GM12875 (cell line): Measurements from ENCODE around the gene NEK4.
A peak's percentile ranks its signal among the peaks of the same experiment; 100 is the strongest.

Experiments
- H3K4me3 ChIP-seq: one replicate; pipeline ENCODE4 v1.5.1; 2011; ENCODE audit warnings: low read depth, low read length, control low read depth
- CTCF ChIP-seq: IDR thresholded peaks from 2 replicates; pipeline ENCODE4 v1.5.1; 2011; ENCODE audit warnings: low read depth, mild to moderate bottlenecking, control low read depth, inconsistent platforms, low read length, moderate library complexity, borderline replicate concordance; ENCODE audit not compliant: insufficient read depth

The NEK4 gene

DNA sequence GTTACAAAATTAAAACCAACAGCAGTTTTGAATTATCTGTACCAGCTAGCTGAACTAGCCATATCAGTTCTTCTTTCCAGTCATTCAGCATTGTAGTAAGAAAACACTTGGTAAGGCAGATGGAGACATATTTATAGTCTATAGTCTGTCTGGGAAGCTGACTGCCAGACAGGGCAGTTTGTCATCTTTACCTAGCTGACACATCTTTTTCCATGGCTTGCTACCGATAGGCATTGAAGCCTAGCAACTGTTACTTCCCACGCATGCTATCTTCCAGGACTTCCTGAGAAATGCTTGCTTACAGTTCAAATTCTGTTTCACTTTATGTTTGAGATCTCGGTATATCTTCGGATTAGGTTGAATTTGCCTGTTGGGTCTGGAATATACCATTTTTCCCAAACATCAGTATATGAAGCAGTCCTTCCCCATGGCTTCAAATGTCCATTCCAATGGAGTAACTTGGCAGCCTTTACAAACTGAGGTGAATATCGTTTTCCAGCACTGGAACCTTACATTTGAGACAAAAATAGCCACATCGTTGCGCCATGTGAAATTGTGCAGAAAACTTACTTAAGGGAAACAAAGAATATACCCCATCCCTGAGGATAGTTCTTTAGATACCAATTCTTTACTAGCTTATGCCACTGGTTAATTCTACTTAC is 76.1 kb downstream of the NEK4 start:
- no peak overlapping the region for H3K4me3 ChIP-seq
- TF ChIP-seq CTCF: no peak

DNA sequence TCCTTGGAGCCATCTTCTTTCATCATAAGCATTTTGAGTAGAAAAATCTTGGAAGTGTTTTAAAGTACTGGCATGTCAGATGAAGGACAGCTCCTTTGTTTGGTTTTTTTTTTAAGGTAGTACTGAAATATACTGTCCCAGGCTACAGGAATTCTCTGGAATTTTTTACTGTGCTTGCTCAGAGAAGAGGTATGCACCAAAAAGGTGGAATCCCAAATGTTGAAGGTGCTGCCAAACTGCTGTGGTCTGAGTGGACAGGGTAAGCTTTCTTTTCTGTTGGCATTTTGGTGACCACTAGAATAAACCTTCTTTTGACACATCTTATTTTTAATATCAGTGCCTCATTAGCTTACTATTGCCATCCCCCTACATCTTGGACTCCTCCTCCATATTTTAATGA is 77.7 kb downstream of the NEK4 start:
- TF ChIP-seq CTCF: no peak
- no peak overlapping the region for H3K4me3 ChIP-seq

DNA sequence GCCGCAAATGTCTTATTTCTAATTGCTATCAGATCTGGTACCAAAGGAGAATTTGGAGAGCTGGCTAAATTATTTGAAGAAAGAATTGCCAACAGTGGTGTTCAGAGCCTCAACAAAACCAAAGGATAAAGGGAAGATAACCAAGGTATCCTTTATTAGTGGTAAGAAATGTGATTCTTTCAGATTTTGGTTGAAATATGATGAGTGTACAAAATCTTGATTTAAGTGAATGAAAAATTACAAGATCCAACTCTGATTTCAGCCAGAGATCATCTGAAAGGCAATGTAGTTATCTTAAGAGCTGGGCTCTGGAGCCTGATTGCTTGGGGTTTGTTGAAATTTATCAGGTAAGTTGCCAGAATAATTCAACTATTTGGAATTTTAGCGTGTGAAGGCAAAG is 80.2 kb downstream of the NEK4 start:
- no peak overlapping the region for H3K4me3 ChIP-seq
- no peak for TF ChIP-seq CTCF

DNA sequence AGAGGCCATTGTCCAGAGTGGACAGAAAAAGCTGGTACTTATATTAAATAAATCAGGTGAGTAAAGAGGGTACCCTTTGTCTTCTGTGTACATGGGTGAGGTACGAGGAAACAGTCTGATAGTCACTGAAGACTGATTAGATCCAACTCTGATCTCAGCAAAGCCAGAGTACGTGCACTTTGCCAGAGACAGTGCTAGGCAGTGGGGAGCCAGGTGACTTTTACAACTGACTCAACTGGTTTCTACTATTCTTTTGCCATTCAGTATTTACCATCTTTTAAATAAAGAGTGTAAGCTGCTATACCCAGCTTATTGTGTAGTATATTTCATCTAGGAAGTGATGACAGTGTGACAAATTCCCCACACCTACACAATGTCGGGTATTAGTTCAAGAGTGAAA is 81.6 kb downstream of the NEK4 start:
- H3K4me3 ChIP-seq: no peak overlapping the region
- TF ChIP-seq CTCF: no peak

GRCh38 chr3:52688266-52688665 is 82.5 kb downstream of the NEK4 start:
- no peak overlapping the region for H3K4me3 ChIP-seq
- no peak for TF ChIP-seq CTCF

DNA sequence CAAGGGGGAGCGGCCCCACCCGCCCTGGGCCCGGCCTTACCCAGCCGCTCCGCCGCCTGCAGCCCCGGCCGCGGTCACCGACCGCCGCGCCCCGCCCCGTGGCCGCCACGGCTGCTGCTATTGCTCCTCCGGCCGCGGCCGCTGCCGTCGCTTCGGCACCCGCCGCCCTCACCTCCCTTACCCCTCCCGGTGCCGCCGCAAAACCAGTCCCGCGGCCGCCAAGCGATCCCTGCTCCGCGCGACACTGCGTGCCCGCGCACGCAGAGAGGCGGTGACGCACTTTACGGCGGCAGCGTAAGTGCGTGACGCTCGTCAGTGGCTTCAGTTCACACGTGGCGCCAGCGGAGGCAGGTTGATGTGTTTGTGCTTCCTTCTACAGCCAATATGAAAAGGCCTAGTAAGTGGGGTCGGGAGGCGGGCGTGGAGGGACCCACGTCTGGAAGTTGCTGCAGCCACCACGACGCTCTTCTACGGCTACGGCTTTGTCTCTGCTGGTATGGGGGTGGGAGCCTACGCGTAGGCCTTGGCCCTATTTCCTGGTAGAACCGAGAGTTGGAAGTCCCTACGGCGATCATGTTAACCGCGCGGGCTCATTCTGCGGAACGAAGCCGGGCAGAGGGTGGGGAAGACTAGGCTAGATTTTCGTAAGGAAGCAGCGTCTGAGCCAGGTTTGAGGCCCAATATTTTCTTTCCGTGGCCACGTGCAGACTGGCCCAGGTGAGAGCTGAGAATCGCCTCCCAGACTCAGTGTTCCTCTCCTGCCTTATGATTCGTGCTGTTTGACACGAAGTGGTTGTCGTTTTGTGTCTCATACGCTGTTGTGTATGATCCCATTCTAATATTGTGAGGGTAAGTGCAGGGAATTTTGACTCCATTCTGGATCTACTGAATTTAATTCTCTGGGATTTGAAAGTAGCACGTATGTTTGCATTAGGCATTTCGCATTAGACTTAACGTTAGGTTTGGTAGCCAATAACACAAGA is 84.7 kb downstream of the NEK4 start, which contains the start of the genes GNL3 and PBRM1:
Gene GNL3, plus strand, starts transcription at position 324 of the 983 bp plus-strand sequence. Its CDS starts 61 bp downstream, at position 385.
Gene PBRM1, minus strand, starts transcription at position 205 of the 983 bp plus-strand sequence.
- peak within 1 kb of the TSS; percentile 96 for H3K4me3 ChIP-seq
- no peak for TF ChIP-seq CTCF

GRCh38 chr3:52685285-52685708 is 85.4 kb downstream of the NEK4 start:
- H3K4me3 ChIP-seq: peak overlapping the region; percentile 96
- no peak for TF ChIP-seq CTCF
